Measurements from ENCODE around the gene NKX2-1.

Gene NKX2-1

DNA sequence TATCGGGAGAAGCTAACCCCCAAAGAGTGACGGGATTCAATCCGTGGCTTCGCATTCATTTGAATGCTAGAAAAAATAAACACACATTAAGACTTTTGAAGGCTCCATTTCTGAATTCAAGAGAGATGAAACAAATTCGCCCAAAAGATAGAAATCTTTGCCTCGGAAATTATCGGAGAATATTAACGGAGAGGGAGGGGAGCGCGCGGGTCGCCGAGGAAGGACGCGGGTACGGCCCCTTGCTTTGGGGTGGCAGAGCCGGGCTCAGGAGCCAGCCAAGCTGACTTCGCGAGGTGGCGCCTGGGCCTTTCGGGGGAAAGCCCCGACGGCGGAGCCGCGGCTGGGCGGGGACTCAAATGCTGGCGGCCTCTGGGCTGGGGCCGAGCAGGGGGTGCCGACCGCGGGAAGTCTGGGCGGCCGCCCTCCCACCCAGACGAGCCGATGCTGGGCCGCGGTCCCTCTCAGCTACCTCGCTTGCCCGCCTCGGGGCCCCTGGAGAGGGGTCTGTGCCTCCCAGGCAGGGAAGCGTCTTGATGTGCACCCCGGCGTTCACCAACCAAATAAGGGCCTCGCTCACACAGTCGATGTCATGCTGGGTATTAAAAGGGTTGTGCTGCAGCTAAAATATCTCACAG, 14.7 kb downstream of the NKX2-1 start:
- in situ Hi-C loops (cut with HindIII; ENCODE audit: low sequenced_read_pairs), result no loop called here
- TF ChIP-seq, protein P1, sequence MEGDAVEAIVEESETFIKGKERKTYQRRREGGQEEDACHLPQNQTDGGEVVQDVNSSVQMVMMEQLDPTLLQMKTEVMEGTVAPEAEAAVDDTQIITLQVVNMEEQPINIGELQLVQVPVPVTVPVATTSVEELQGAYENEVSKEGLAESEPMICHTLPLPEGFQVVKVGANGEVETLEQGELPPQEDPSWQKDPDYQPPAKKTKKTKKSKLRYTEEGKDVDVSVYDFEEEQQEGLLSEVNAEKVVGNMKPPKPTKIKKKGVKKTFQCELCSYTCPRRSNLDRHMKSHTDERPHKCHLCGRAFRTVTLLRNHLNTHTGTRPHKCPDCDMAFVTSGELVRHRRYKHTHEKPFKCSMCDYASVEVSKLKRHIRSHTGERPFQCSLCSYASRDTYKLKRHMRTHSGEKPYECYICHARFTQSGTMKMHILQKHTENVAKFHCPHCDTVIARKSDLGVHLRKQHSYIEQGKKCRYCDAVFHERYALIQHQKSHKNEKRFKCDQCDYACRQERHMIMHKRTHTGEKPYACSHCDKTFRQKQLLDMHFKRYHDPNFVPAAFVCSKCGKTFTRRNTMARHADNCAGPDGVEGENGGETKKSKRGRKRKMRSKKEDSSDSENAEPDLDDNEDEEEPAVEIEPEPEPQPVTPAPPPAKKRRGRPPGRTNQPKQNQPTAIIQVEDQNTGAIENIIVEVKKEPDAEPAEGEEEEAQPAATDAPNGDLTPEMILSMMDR (IDR thresholded peaks at IDR 0.05; ENCODE audit: low read depth, low read length, missing control alignments), result no peak
- H3K4me3 ChIP-seq (ENCODE audit: low read depth, low read length), result no peak overlapping the region
- DNase-seq (ENCODE audit: low read depth), result no peak

DNA sequence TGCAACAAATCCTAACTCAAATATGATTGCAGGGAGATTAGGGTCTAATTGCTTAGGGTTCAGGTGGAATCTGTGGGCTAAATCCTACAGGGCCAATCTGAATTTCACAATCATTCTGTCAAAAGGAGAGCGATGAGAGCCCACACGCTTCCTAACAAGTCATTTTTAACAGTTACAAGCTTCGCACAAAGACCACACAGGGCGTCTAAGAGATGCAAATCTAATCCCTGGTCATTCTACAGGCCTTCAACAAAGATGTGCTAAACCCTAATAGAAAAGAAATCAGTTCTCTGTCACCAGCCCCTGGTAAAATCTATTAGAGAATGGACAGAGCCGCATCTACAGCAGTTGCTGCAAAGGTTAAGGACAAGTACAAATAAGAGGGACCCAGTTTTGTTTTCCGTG, 15.3 kb downstream of the NKX2-1 start:
- in situ Hi-C loops (cut with HindIII; ENCODE audit: low sequenced_read_pairs), result no loop called here
- TF ChIP-seq, protein P1 (IDR thresholded peaks at IDR 0.05; ENCODE audit: low read depth, low read length, missing control alignments), result no peak
- H3K4me3 ChIP-seq (ENCODE audit: low read depth, low read length), result no peak overlapping the region
- no peak for DNase-seq (ENCODE audit: low read depth)

DNA sequence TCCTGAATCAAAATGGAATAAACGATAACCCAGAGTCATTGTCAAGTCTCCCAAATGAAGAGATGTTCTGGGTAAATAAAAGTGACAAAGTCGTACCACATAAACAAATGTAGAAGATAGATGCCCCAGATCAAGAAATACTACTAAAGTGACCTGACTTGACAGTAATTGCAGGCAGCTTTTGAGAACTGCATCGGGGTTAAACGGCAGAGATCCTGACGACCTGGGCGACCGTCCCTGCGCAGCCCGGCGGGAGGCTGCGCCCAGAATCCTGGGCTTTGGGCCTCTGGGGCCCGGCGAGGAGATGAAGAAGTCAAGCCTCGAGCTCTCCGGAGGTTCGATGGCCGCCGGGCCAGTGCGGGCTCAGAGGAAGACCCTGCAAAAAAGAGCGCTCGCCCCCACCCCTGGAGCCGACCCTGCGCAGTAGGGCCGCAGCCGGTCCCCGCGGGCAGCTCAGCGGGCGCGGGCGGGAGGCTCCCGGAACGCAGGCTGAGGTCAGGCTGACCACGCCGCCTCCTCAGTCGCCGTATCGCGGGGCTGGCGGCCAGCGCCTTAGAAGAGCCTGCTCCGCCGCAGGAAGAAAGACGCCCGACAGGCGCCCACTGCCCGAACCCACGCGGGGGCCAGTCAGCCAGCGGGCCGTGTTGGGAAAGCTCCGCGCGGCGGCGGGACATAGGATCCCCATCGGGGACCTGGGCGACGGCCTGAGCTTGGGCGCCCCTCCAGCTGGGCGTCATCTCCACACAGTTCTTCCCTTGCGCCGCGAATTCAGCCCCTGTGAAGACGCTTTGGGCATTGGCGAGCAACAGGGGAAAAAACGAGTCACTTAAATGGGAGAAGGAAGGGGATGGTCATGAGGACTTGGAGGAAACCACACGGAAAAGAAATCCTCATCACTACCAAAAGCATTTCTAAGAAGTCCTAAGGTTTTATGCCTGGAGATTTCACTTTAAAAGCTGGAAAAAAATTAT, 16.0 kb downstream of the NKX2-1 start:
- TF ChIP-seq, protein P1 (IDR thresholded peaks at IDR 0.05; ENCODE audit: low read depth, low read length, missing control alignments), result no peak
- H3K4me3 ChIP-seq (ENCODE audit: low read depth, low read length), result no peak overlapping the region

DNA sequence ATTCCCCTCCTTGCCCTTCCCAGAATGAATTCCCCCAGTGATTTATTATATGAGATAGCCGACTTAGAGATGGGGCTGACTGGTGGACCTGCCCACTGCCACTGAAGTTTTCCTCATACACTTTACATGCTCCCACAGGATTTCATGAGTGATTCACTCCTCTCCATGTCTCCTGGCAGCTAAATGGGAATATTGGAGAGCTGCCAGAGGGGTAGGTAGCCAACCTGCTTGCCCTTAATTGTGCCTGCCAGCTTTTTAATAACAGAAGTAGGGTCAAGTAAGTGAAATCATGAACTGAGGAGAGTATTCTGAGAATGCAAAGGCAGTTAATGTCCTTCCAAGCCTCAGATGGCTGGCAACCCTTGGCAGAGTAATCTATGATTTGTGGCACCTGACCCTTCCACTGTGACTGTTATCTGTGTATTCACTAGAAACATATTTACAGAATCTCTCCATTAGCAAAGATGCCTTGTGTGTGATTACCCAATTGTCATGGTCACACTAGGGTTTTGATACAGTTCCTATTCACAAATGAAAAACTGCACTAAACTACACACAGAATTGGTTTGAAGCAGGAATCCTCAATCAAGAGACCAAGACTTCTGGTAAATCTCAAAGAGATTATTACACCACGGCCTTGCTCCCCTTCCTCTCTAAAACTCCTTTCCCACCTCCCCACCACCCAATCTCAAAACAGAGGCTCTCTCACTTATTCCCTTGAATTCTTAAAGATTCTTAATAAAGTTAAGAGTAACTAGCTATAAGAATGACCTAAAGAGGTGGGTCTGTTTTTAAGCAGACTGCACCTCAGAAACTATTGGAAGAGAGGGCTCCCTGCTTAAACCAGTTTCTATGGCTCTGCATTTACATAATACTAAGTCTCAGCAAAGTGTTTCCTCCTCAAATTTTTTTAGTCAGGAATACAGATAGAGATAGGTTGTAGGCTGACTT, 17.2 kb downstream of the NKX2-1 start:
- no peak for DNase-seq (ENCODE audit: low read depth)
- in situ Hi-C loops (cut with HindIII; ENCODE audit: low sequenced_read_pairs), result no loop called here
- H3K4me3 ChIP-seq (ENCODE audit: low read depth, low read length), result no peak overlapping the region
- TF ChIP-seq, protein P1 (IDR thresholded peaks at IDR 0.05; ENCODE audit: low read depth, low read length, missing control alignments), result no peak

More for the DNA sequence above, 16.0 kb downstream of the NKX2-1 start:
- in situ Hi-C loops (cut with HindIII; ENCODE audit: low sequenced_read_pairs), result no loop called here
- DNase-seq (ENCODE audit: low read depth), result no peak

DNA sequence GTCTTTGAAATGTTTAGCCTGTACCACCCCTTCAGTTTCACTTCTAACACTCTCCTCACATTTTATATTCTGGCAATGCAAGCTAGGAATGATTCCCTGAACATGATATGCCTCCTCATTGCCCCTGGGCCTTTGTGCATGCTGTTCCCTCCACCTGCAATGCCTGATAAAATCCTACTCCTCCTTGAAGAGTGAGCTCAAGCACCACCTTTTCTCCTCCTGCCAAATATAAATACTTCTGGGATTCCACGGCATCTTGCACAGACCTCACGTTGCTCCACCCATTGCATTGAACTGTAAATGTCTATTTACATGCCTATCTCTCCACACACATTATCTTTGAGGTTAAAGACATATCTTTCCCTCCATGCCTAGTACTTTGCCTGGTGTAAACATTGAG, 21.1 kb downstream of the NKX2-1 start:
- in situ Hi-C loops (cut with HindIII; ENCODE audit: low sequenced_read_pairs), result no loop called here
- no peak for DNase-seq (ENCODE audit: low read depth)
- H3K4me3 ChIP-seq (ENCODE audit: low read depth, low read length), result no peak overlapping the region
- TF ChIP-seq, protein P1 (IDR thresholded peaks at IDR 0.05; ENCODE audit: low read depth, low read length, missing control alignments), result no peak

DNA sequence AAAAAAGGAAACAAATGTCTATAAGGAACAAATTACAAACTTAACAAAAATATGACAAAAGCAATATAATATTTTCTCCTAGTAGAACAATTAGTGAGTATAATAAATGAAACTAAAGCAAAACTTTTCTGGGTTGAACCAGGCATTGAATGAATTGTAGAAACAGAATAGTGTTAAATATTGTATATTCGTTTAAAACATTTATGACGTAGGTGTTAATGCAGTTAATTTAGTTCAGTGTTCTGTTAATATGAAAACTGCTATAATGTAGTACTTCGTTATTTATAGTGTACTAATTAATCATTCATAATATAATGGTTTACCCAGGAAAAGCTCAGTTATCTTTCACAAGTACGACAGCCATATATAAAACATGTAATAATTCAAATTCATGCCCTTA, 23.7 kb downstream of the NKX2-1 start:
- in situ Hi-C loops (cut with HindIII; ENCODE audit: low sequenced_read_pairs), result no loop called here
- TF ChIP-seq, protein P1 (IDR thresholded peaks at IDR 0.05; ENCODE audit: low read depth, low read length, missing control alignments), result no peak
- no peak overlapping the region for H3K4me3 ChIP-seq (ENCODE audit: low read depth, low read length)
- no peak for DNase-seq (ENCODE audit: low read depth)

Measured in astrocyte of the cerebellum (primary cell).